GM18909 (cell line): ENCODE measurements around the gene SAE1.

Source experiments
- ATAC-seq: cut with Tn5 transposase; IDR thresholded peaks from one replicate; pipeline ENCODE4 v1.9.1; 2021; ENCODE audit warnings: mild to moderate bottlenecking; ENCODE audit not compliant: unreplicated experiment, poor library complexity

Gene SAE1

DNA sequence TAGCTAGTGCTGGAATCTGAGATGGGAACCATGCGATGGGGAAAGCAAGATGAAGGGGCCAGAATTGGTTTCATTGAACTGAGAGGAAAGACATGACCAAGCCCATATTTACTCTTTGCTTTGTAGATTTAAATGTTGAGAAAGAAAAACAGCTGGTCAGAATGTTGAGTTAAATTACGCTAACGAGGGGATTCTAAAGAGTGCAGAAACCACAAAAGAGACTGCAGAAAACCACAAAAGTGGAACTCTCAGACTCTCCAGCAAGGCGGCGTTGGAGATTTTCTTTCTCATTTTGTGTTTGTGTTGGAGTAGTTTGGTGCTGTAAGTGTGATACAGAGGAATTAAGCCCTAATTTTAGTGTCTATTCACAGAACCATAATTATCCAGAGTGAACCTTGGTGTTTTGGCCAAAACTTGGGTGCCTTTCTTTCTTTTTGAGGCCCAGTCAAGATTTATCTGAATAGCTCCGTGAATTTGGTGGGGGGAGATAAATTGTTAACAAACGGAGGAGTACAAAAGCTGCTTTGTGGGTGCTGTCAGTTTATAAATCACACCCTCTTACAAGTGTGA, 26.3 kb downstream of the SAE1 start:
- ATAC-seq = no peak

DNA sequence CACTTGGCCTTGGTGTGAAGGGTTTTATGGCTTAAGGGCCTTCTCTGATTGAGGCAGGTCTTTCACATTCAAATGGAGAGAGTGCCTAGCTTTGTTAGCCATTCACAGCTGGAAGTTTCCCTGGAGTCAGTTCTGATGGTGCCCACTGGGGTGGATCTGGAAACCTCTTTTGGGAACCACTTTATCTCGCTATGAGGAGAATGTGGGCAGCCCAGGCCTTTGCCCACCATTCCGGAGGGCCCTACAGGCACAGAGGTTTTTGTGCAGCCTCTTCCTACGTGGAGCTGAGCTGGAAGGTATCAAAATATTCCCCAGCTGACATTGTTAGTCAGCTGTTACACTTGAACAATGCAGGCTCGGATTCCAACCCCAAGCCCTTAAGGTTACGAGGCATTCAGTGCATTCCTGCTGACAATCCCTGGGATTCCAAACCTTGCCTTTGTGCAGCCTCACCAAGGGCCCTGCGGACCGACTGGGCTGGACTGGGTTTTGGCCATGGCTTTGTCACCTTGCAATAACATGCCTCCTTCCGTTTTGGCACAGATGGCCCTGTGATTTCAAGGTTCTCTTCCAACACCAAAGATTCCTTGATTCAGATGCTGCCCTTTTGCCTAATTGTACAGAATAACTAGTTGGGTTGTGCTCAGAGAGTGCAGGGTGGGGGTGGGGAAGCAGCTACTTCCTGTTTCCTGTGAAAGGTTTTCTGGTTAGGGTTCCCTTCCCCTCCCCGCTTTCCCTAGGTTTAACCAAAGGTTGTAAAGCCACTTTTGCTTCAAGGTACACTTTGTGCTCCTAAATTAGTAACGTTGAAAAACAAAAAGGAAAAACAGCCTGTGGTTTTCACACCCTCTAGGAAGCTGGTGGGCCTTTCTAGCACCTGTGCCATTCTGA, 27.0 kb downstream of the SAE1 start:
- no peak for ATAC-seq

DNA sequence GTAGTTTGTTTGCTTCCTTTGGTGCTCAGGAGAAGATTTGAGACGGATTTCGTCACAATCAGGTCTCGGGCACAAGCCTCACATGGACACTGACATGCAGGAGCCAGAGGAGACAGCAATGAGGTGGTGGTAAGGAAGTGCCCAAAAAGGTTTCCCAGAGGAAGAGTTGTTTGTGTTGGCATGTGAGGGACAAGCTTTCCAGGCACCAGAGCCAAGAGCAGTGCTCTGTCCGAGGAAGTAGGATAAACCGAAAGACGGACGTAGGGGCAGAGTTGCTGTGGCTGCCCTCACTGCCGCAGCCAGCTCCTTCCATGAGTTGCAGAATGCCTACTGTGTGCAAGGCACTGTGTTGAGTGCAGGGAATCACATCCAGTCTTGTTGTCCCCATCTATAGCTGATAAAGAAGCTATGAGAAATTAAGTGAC, 27.7 kb downstream of the SAE1 start:
- no peak for ATAC-seq

DNA sequence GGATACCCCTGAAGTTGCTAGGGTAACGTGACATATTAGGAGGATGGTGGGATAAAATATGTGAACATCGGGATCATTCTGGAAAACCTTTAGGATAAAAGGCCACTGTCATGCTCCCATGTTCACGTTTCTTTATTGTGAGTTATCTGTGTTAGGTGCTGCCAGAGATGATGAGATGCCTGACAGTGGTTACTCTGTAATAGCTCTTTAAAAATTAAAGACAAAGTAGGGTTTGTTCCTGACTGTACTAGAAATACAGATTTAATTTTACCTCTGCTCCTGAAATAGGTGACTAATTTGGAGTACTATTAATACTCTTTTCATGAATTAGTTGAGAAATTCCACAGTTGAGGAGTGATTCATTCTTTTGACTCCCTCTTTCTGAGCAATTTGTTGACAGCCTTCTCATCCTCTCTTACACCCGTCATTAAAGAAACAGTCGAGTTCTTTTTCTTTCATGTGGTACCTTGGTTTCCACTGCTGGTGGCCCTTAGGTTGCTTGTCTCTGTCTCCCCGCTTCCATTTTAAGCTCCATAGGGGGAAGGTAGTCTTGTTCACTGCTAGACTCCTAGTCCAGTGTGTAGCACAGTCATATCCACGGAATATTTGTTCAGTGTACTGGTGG, 28.4 kb downstream of the SAE1 start:
- no peak for ATAC-seq

DNA sequence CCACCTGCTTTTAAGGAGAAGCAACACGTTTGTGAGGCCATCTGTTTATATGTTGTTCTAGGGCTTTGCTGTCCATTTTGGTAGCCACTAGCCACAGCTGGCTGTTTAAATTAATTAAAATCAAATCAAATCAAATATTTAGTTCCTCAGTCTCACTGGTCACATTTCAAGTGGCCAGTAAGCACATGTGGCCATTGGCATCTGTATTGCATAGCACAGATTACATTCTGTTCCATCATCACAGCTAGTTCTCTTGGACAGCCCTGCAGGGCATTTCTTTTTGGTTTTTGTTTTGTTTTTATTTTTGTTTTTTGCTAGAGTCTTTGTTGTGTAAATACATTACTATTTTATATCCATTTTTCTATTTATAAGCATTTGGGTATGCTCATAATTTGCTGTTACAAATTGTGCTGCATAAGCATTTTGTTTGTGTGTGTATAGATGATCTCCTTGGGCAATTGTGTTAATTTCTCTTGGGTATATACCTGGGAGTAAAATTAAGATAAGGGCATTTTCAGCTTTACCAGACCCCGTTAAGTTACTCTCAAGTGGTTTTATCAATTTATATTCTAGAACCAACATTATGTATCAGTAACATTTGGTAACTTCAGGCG, 31.3 kb downstream of the SAE1 start:
- ATAC-seq = no peak

DNA sequence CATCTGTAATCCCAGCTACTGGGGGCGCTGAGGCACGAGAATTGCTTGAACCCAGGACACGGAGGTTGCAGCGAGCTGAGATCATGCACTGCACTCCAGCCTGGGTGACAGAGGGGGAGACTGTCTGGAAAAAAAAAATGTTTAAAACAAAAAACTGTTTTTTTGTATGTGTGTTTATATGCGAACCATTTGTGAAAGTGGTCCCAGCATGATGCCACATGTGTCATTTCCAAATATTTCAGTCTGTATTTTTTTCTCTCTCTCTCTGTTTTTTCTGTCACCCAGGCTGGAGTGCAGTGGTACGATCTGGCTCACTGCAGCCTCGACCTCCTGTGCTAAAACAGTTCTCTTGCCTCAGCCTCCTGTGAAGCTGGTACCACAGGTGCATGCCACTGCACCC, 37.4 kb downstream of the SAE1 start:
- no peak for ATAC-seq

DNA sequence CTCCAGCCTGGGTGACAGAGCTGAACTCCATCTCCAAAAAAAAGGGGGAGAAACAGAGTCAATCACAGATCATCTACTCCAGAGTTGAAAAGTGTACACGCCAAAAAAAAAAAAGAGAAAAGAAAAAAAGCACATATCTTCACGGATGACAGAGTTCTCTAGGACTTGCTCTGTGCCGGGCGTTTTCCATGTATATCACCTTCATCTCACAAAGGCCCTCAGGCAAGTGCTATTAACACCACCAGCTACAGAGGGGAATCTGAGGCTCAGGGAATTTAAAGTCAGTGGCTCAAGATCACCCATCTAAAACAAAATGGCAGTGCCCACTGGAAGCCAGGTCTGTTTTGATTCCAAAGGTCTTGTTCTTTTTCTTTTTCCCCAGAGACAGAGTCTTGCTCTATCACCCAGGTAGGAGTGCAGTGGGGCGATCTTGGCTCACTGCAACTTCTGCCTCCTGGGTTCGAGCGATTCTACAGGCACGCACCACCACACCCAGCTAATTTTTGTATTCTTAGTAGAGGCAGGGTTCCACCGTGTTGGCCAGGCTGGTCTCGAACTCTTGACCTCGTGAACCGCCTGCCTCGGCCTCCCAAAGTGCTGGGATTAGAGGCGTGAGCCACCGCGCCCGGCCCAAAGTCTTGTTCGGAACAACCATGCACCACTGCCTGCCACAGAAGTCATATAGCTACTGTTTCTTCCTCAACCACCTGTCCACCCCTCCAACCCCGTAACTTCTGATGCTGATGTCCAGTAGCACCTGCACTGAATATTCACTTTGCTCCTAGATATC, 42.2 kb downstream of the SAE1 start:
- ATAC-seq = no peak

DNA sequence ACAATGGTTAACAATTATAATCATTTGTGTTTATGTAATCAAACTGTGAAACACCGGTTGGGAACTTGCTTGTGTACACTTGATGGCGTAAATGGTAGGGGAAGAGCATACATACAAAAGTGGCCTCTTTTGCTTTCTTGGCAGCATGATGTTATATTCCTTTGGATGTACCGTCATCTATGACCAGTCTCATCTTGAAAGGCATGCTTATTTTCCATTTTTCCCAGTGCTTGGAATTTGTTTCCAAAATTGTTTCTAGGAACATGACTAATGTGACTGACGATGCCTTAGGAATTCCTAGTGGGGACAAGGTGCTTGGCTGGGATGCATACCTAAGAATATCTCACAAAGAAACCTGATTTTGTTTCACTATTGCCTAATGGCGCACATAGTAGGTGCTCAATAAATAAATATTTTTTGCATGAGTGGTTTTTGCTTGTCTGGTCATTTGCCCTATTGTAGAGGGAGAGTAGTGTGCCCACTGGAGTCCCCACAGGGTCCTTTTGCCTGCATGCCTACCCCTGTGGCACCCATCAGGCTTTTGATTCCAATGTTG, 45.5 kb downstream of the SAE1 start:
- no peak for ATAC-seq

DNA sequence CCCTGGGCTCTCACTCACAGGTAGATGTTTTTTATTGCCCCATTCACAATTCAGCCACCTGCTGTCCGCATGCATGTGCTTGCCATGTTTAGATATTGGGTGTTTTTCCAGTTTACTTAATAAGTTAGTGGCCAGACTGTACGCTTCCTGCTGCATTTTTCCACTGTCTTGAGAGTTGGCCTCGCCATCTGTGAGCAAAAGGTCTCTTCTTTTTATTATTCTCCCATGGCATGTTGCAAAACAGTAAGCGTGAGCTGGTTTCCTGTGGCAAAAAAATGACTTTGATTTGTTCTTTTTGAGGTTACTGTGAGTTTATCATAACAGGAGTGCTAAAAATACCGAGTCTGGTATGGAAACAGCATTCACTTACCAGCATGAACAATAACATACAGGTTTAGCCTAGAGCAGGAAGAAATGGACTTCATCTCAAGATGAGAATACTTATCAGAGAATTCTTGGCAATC, 46.0 kb downstream of the SAE1 start:
- no peak for ATAC-seq

DNA sequence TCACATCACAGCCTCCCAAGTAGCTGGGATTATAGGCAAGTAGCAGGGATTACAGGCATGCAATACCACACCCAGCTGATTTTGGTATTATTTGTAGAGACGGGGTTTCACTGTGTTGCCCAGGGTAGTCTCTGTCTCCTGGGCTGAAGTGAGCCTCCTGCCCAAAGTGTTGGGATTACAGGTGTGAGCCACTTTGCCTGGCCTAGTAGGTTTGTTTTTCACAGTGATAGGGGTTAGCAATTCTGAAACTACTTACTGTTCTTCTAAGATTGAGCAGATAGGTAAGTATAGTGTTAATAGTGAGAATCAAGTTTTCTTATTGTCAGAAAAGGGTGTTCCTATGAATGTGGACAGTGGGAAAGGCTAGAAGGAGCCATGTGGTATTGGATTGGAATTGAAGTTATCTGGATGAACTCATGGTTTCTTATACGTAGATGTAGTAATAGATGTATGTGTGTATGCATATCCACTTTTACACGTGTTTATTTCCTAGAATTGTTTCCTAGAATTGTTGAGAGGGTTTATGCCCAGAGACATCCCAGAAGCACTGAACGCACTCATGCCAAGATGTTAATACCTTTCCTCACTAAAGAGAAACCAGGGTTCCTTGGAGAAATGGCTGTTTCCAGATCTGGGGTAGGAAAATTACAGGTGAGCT, 49.1 kb downstream of the SAE1 start:
- no peak for ATAC-seq

DNA sequence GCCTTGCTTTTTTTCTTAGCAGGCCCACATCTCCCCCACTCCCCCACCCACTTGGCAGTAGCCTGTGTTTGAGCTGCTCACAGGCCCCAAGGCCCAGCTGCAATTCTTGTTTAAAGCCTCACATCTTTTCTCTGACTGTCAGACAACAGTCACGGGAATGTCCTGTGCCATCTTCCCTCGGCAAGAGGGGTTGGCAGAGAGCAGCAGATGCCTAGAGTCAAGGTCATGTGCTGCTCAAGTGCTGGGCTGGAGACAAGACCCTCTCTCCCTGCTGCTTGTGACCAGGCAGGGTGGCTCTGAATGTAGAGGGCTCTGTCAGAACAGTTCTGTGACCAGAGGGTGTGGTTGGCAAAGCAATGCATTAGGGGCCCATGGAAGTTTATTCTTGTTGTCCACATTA, 53.0 kb downstream of the SAE1 start:
- no peak for ATAC-seq

DNA sequence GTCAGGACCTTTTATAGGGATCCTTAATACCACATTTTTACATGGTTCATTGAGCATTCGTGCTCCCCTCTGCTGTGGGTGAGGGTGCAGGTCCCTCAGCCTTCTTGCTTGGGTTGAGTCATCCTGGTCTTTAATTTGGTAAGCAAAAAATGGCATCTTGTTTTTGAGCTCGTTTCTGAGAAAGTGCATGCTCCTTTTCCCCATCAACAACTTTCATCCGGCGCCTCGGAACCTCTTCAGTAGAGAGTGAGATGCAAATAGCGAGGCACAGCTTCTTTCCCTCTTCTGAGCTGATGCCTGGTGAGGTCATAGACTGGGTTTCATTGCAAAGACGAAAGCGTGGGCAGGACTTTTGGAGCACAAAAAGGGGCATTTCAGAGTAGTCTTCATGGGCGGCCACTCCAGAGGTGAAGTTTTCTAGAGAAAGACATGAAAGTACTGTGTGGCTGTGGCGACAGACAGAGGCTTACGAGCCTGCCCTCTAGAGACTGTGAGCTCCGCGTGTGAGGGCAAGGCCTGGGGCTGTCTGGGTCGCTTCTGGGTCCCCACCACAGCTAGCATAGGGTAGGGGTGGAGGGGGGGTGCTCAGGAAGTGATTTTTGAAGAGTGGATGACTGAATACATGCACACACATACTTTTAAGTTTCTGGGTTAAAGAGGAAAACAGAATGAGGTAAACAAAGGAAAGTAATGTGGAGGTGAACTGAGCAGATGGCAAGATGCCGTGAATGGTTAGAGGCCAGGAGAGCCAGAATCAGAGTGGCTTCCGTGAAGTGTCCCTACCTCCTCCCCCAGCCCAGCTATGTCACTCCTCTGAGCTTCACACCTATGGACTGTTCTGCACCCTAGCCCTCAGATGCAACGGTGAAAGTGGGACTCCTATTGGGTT, 56.1 kb downstream of the SAE1 start:
- peak; percentile 87 for ATAC-seq

DNA sequence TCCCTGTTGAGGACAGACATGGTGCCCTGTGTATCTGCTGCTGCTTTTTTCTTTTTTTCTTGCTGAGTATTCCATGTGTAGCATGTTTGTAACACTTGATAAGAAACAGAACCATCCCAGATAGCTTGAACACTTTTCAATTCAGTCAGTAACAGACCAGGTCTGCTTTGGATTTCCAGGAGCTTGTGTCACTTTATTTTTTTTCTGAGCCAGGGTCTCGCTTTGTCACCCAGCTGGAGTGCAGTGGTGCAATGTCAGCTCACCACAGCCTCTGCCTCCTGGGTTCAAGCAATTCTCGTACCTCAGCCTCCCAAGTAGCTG, 56.7 kb downstream of the SAE1 start:
- no peak for ATAC-seq

DNA sequence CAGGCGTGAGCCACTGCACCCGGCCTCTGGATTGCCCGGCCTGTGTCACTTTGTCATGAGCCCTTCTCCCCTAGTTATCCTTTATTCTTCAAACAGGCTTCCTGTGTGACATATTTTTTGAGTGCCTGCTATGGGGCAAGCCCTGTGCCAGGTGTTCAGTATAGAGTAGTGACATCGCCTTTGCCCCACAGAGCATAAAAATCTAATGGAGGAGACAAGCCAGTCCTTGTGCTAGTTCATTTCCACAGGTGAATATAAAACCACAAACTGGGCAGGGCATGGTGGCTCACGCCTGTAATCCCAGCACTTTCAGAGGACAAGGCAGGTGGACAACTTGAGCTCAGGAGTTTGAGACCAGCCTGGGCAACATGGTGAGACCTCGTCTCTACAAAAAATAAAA, 57.2 kb downstream of the SAE1 start:
- ATAC-seq = no peak

DNA sequence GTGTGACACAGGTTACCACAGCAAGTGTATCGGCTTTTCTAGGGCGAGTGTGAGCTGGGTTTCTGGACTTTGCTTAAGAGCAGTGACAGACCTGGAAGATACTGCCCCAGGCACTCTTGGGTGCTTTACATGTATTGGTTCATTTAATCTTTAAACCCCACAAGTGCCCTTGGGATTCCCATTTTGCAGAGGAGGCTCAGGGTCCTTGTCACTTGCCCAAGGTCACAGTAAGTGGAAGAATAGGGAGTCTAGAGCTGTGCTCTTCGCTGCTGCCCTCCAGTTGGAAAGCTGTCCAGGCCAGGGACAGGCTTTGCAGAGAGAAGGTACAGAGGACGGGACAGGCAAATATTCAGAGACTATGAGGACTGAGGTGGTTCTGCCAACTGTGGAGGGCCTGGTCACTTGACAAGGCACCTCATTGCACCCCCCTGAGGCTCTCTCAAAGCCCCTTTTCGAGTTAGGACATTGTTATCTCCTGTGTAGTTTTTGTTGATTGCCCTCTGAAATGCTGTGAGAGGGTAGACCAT, 57.9 kb downstream of the SAE1 start:
- ATAC-seq = no peak

DNA sequence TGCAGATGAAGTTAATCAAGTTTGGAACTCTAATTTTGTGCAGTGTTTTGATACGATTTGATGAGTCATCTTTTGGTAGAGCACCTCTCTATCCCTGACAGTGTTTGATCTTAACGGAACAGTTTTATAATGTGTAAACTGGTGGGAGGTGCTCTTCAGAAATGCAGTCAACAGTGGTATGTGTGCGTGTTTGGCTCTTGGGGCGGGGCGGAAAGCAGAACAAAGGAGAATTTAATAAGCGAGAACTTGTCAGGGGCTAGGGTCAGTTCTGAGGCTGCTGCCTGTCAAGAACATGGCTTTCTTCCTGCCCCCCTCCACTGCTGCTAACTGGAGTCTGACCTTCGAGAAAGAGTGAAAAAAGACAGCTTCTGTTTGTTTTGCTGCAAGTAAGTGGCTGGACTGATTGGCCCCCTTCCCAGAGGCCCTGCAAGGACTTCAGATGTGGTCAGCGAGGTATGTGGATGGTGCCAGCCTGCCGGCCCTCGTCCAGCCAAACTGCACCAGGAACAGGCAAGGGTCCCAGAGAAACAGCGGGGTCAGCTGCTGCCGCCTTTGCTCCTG, 59.6 kb downstream of the SAE1 start:
- ATAC-seq = no peak

DNA sequence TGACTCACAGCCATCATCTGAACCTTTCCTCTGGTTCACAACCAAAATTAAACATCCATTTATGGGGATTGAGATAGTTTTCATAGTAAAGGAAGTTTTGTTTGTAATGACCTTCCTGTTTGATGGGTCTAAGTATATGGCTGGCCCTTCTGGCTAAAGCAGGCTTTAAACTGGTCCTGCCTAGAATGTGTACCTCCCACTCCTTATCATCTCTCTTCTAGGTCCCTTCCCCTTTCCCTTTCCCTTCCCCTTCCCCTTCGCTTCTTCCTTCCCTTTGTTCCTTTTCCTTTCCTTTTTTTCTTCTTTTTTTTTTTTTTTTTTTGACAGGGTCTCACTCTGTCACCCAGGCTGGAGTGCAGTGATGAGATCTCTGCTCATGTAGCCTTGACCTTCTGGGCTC, 64.8 kb downstream of the SAE1 start:
- ATAC-seq = no peak

DNA sequence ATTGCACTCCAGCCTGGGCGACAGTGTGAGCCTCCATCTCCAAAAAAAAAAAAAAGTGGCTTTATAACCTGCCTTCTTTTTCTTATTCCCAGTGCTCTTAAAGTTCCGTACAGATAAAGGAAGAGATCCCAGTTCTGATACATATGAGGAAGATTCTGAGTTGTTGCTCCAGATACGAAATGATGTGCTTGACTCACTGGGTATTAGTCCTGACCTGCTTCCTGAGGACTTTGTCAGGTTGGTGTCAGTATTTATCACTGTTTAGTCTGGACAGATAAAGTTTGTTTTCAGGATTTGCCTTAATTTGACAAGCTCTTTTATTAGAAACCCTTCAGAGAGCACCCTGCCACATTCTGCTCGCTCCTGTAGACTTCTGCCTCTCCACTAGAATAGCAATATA, 66.5 kb downstream of the SAE1 start:
- no peak for ATAC-seq
